ENCODE data around the gene LRMDA. TPM values are rescaled to one million over a fixed set of nuclear protein-coding genes. Genes with fewer than 3 reads are reported as not detected.

Gene LRMDA
- total RNA-seq, 1 experiment from 2014 or later = 4.8 TPM

DNA sequence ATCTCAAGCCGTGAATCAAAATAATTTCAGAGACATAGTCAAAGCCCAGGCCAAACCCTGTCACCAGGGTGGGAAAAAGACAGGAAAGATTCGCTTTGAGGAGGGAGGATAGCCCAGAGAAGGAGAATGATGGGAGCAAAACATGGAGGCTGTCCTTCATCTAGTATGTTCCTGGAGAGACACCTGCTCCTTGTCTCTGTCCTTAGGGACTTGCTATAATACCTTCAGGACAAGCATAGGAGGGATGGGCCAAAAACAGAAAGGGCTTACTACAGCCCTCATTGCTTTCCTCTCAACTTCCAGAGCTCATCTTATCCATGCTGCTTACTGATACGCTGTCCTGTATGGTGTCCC, 593.7 kb downstream of the LRMDA start (continued):
- TF ChIP-seq, protein P1, sequence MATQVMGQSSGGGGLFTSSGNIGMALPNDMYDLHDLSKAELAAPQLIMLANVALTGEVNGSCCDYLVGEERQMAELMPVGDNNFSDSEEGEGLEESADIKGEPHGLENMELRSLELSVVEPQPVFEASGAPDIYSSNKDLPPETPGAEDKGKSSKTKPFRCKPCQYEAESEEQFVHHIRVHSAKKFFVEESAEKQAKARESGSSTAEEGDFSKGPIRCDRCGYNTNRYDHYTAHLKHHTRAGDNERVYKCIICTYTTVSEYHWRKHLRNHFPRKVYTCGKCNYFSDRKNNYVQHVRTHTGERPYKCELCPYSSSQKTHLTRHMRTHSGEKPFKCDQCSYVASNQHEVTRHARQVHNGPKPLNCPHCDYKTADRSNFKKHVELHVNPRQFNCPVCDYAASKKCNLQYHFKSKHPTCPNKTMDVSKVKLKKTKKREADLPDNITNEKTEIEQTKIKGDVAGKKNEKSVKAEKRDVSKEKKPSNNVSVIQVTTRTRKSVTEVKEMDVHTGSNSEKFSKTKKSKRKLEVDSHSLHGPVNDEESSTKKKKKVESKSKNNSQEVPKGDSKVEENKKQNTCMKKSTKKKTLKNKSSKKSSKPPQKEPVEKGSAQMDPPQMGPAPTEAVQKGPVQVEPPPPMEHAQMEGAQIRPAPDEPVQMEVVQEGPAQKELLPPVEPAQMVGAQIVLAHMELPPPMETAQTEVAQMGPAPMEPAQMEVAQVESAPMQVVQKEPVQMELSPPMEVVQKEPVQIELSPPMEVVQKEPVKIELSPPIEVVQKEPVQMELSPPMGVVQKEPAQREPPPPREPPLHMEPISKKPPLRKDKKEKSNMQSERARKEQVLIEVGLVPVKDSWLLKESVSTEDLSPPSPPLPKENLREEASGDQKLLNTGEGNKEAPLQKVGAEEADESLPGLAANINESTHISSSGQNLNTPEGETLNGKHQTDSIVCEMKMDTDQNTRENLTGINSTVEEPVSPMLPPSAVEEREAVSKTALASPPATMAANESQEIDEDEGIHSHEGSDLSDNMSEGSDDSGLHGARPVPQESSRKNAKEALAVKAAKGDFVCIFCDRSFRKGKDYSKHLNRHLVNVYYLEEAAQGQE (IDR thresholded peaks at IDR 0.05; ENCODE audit: low read depth) = no peak
- no peak for TF ChIP-seq YY1 (IDR thresholded peaks at IDR 0.05; ENCODE audit: extremely low read depth, insufficient replicate concordance, low read depth, low read length)

DNA sequence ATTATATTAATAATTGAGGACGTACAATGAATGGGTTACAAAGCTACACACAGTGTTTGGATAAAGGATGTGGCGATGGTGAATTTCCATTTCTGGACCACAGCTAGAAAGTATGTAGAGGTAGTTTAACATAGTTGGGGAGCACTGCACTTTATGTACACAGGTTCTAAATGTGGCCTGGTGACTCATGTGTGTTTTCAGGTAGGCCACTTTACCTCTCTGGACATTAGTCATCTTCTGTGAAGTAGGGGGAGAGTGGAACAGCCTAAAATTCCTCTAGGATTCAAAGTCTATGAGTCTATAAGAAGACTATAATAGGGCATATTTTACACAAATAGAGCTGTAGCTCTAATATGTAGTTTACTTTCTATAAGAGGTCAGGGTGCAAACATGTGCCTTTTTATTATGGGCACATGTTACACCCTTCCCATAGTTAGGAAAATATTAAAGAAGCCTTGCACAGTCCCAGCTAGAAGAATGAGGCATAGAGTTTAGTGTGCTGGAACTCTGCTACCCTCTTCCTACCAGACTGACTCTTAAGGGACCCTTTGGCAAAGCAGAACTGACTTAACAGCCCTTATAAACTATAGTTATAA, 594.9 kb downstream of the LRMDA start:
- DNase-seq (ENCODE audit: low read depth, low spot score) (no peak), ATAC-seq (peak; percentile 58)
- CTCF ChIA-PET = interaction anchor here (1.0 to 5.3 kb wide), 4 partner anchors 10 to 630 kb away, joined by 3 to 37 read pairs (median 6); partner anchors contain the start of gene ZNF503
- Histone ChIP-seq H3K4me2 (ENCODE audit: low read length) (peak overlapping the region; percentile 22; the same call in 1 of the 2 replicates), H3K4me1 (ENCODE audit: control insufficient read depth in 1 of 2, insufficient read depth in 2 of 2, low read length in 2 of 2) (peaks cover 0 to 11% of the 10 kb centered on the region in 2 experiments; a peak in 2 of 4 replicates), H3K4me3 (replicated peaks in 1 of 2; ENCODE audit: low read depth in 1 of 2, low read length in 2 of 2) (no peak overlapping the region), H4K20me1 (ENCODE audit: insufficient read depth) (no peaks in the 10 kb centered on the region), H3K9ac (ENCODE audit: low read length) (no peak overlapping the region), H3K27me3 (ENCODE audit: insufficient read depth, low read length) (no peaks in the 10 kb centered on the region), H3K79me2 (ENCODE audit: insufficient read depth, low read length) (no peaks in the 10 kb centered on the region), H2AFZ (ENCODE audit: low read depth, low read length, poor library complexity, severe bottlenecking) (no peak overlapping the region), H3K36me3 (ENCODE audit: control insufficient read depth in 1 of 2, insufficient read depth in 2 of 2, low read length in 2 of 2) (no peaks in the 10 kb centered on the region), H3K27ac (ENCODE audit: low read depth, low read length) (no peak overlapping the region), H3K9me2 (ENCODE audit: insufficient read depth) (no peaks in the 10 kb centered on the region), H3K9me3 (ENCODE audit: control insufficient read depth in 1 of 2, insufficient read depth in 1 of 2, low read depth in 1 of 2, low read length in 2 of 2) (no peaks in the 10 kb centered on the region)
- POLR2A ChIA-PET = interaction anchor here (1.3 kb wide), 1 partner anchor 625 kb away, joined by 4 read pairs; the partner anchor contains the start of gene ZNF503
- no peak for TF ChIP-seq RAD21 (IDR thresholded peaks at IDR 0.05; ENCODE audit: low read depth)
- TF ChIP-seq FOSL1 (IDR thresholded peaks at IDR 0.05; ENCODE audit: low read depth) = peak; percentile 37; the same call in 1 of the 2 replicates
- no peak for TF ChIP-seq POLR2AphosphoS5 (IDR thresholded peaks at IDR 0.05; ENCODE audit: low read depth, low read length)
- TF ChIP-seq, protein P1 (IDR thresholded peaks at IDR 0.05; ENCODE audit: low read depth) = no peak
- no peak for TF ChIP-seq YY1 (IDR thresholded peaks at IDR 0.05; ENCODE audit: extremely low read depth, insufficient replicate concordance, low read depth, low read length)
- TF ChIP-seq, protein P2, sequence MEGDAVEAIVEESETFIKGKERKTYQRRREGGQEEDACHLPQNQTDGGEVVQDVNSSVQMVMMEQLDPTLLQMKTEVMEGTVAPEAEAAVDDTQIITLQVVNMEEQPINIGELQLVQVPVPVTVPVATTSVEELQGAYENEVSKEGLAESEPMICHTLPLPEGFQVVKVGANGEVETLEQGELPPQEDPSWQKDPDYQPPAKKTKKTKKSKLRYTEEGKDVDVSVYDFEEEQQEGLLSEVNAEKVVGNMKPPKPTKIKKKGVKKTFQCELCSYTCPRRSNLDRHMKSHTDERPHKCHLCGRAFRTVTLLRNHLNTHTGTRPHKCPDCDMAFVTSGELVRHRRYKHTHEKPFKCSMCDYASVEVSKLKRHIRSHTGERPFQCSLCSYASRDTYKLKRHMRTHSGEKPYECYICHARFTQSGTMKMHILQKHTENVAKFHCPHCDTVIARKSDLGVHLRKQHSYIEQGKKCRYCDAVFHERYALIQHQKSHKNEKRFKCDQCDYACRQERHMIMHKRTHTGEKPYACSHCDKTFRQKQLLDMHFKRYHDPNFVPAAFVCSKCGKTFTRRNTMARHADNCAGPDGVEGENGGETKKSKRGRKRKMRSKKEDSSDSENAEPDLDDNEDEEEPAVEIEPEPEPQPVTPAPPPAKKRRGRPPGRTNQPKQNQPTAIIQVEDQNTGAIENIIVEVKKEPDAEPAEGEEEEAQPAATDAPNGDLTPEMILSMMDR (IDR thresholded peaks at IDR 0.05 in 2 of 3, conservative IDR thresholded peaks at IDR 0.05 in 1 of 3; ENCODE audit: borderline replicate concordance in 1 of 3, insufficient read depth in 1 of 3, low read depth in 2 of 3, low read length in 2 of 3) = no peak
- no peak for TF ChIP-seq ZNF274 (IDR thresholded peaks at IDR 0.05; ENCODE audit: low read depth, low read length)
- TF ChIP-seq SIN3A (IDR thresholded peaks at IDR 0.05; ENCODE audit: low read depth) = no peak
- peak; percentile 30; the same call in 1 of the 2 replicates for TF ChIP-seq JUND (IDR thresholded peaks at IDR 0.05)
- TF ChIP-seq EZH2phosphoT487 (IDR thresholded peaks at IDR 0.05; ENCODE audit: borderline replicate concordance) = no peak
- TF ChIP-seq, protein P3, sequence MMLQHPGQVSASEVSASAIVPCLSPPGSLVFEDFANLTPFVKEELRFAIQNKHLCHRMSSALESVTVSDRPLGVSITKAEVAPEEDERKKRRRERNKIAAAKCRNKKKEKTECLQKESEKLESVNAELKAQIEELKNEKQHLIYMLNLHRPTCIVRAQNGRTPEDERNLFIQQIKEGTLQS (IDR thresholded peaks at IDR 0.05) = no peak
- TF ChIP-seq CBX3 (IDR thresholded peaks at IDR 0.05; ENCODE audit: low read depth) = no peak
- no peak for TF ChIP-seq SRF (IDR thresholded peaks at IDR 0.05; ENCODE audit: low read depth)
- RAD21 ChIA-PET (ENCODE audit: low non-redundant PET in 1 of 2, low total read pairs in 2 of 2, uncharacterized antibody in 2 of 2, unreplicated experiment in 2 of 2) = interaction anchor here (0.6 to 0.8 kb wide), 2 partner anchors 11 to 115 kb away, joined by 3 read pairs; no protein-coding TSS in a partner anchor
- intact Hi-C loops (cut with micrococcal nuclease) = no loop called here
- no TSS peak for BruUV-seq (replicated peaks)

Measured in HCT116 (cell line).